Measurements from ENCODE around the gene FAM216B. TPM values are rescaled to one million over a fixed set of nuclear protein-coding genes. Genes with fewer than 3 reads are reported as not detected.

The FAM216B gene
- total RNA-seq, 1 experiment from 2014 or later = not detected

DNA sequence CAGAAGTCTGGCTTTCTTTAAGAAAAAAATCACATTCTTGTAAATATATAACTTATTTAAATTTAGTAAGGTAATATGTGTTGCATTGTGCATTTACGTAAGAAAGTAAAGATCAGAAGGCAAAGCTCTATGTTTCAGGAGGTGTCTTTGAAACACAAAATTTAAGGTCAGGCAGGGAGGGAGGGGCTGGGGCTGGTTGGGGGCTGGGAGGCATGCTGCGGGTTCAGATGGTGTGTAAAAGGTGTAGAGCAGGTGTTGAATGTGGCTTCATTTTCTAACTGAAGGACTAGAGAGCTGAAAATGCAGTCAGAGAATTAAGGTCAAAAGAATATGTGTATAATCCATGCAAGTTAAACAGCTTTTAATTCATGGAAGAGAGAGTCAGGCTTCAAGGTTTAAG lies 14.3 kb downstream of the FAM216B start:
- TF ChIP-seq, protein P1, sequence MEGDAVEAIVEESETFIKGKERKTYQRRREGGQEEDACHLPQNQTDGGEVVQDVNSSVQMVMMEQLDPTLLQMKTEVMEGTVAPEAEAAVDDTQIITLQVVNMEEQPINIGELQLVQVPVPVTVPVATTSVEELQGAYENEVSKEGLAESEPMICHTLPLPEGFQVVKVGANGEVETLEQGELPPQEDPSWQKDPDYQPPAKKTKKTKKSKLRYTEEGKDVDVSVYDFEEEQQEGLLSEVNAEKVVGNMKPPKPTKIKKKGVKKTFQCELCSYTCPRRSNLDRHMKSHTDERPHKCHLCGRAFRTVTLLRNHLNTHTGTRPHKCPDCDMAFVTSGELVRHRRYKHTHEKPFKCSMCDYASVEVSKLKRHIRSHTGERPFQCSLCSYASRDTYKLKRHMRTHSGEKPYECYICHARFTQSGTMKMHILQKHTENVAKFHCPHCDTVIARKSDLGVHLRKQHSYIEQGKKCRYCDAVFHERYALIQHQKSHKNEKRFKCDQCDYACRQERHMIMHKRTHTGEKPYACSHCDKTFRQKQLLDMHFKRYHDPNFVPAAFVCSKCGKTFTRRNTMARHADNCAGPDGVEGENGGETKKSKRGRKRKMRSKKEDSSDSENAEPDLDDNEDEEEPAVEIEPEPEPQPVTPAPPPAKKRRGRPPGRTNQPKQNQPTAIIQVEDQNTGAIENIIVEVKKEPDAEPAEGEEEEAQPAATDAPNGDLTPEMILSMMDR (IDR thresholded peaks at IDR 0.05; ENCODE audit: insufficient read depth in 1 of 2, low read depth in 1 of 2, low read length in 1 of 2, severe bottlenecking in 1 of 2, unreplicated experiment in 1 of 2) = no peak
- no peak overlapping the region for H3K4me3 ChIP-seq (ENCODE audit: low read depth, low read length)
- Mint-ChIP-seq H3K9me3 (ENCODE audit: unreplicated experiment) (no peaks in the 10 kb centered on the region), H3K27me3 (ENCODE audit: insufficient read depth, unreplicated experiment) (peaks cover 19% of the 10 kb centered on the region), H3K4me3 (ENCODE audit: unreplicated experiment) (no peak overlapping the region), H3K4me1 (ENCODE audit: low read depth, unreplicated experiment) (no peaks in the 10 kb centered on the region), H3K36me3 (ENCODE audit: insufficient read depth, unreplicated experiment) (no peaks in the 10 kb centered on the region), H3K27ac (ENCODE audit: unreplicated experiment) (no peak overlapping the region)
- H3K36me3 ChIP-seq (ENCODE audit: control insufficient read depth, insufficient read depth, low read length) = no peaks in the 10 kb centered on the region
- H3K27me3 ChIP-seq (replicated peaks; ENCODE audit: control insufficient read depth, insufficient read depth, low read length) = no peaks in the 10 kb centered on the region
- intact Hi-C loops (cut with micrococcal nuclease; ENCODE audit: unreplicated experiment) = no loop called here
- H3K9me3 ChIP-seq = no peaks in the 10 kb centered on the region
- no TSS peak for BruUV-seq (replicated peaks)
- H3K4me1 ChIP-seq = no peaks in the 10 kb centered on the region
- DNase-seq = no peak
- CTCF ChIA-PET = no interaction called here
- POLR2A ChIA-PET = no interaction called here

DNA sequence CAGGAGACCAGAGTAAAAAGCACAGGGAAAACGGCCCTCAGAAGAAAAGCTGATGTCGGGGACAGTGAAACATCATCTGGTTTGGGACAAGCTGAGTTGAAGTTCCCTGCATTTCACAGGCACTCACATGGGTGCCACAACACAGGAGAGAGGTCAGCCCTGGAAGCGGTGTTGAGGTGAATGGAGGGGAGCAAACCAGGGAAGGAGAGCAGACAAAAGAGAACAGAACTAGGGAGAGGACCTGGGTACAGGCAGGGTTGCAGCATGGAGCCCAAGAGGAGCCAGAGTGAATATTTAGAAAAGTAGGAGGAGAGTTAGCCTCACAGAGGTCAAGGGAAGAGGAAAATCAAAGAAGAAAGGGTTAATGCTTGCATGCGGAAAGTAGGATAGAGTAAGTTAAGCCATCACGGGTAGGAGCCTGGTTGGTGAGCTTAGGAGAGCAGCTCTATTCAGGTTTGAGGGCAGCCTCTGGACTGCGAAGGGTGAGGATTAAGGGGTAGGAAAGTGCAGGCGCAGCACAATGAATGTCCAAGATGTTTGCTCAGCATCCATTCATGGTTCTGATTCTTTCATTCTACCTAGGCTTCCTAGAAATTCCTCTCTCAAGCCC lies 15.5 kb downstream of the FAM216B start:
- Histone ChIP-seq H3K36me3 (ENCODE audit: control insufficient read depth, insufficient read depth, low read length) (no peaks in the 10 kb centered on the region), H3K4me1 (no peaks in the 10 kb centered on the region), H3K27me3 (replicated peaks; ENCODE audit: control insufficient read depth, insufficient read depth, low read length) (no peaks in the 10 kb centered on the region), H3K9me3 (no peaks in the 10 kb centered on the region), H3K4me3 (ENCODE audit: low read depth, low read length) (no peak overlapping the region)
- BruUV-seq (replicated peaks) = no TSS peak
- TF ChIP-seq, protein P1 (IDR thresholded peaks at IDR 0.05; ENCODE audit: insufficient read depth in 1 of 2, low read depth in 1 of 2, low read length in 1 of 2, severe bottlenecking in 1 of 2, unreplicated experiment in 1 of 2) = no peak
- Mint-ChIP-seq H3K4me1 (ENCODE audit: low read depth, unreplicated experiment) (no peaks in the 10 kb centered on the region), H3K27me3 (ENCODE audit: insufficient read depth, unreplicated experiment) (peaks cover 19% of the 10 kb centered on the region), H3K36me3 (ENCODE audit: insufficient read depth, unreplicated experiment) (no peaks in the 10 kb centered on the region), H3K4me3 (ENCODE audit: unreplicated experiment) (no peak overlapping the region), H3K9me3 (ENCODE audit: unreplicated experiment) (no peaks in the 10 kb centered on the region), H3K27ac (ENCODE audit: unreplicated experiment) (no peak overlapping the region)
- ChIA-PET POLR2A (no interaction called here), CTCF (no interaction called here)
- DNase-seq = no peak
- intact Hi-C loops (cut with micrococcal nuclease; ENCODE audit: unreplicated experiment) = no loop called here

DNA sequence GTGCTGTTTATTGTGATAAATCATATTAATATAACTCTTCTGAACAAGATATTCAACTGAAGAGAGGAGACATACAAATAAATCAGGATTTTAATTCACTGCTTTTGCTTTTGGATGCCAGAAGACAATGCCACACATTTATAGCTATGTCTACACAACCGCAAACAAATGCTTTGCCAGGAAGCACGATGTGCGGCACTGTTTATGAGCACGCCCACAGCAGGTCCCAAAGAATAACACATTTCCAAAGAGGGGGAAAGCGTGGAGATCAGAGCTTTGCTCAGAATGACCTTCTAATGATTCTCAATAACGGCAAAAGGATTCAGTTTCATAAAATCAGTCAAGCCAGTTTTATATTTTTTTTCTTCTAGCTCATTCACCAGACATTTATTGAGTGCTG lies 16.7 kb downstream of the FAM216B start:
- H3K27me3 Mint-ChIP-seq (ENCODE audit: insufficient read depth, unreplicated experiment) = peaks cover 19% of the 10 kb centered on the region
- Histone ChIP-seq H3K4me3 (ENCODE audit: low read depth, low read length) (no peak overlapping the region), H3K4me1 (no peaks in the 10 kb centered on the region), H3K27me3 (replicated peaks; ENCODE audit: control insufficient read depth, insufficient read depth, low read length) (no peaks in the 10 kb centered on the region), H3K36me3 (ENCODE audit: control insufficient read depth, insufficient read depth, low read length) (no peaks in the 10 kb centered on the region), H3K9me3 (no peaks in the 10 kb centered on the region)
- ChIA-PET CTCF (no interaction called here), POLR2A (no interaction called here)
- H3K9me3 Mint-ChIP-seq (ENCODE audit: unreplicated experiment) = no peaks in the 10 kb centered on the region
- intact Hi-C loops (cut with micrococcal nuclease; ENCODE audit: unreplicated experiment) = no loop called here
- no TSS peak for BruUV-seq (replicated peaks)
- H3K27ac Mint-ChIP-seq (ENCODE audit: unreplicated experiment) = no peak overlapping the region
- DNase-seq = no peak
- H3K4me3 Mint-ChIP-seq (ENCODE audit: unreplicated experiment) = no peak overlapping the region
- TF ChIP-seq, protein P1 (IDR thresholded peaks at IDR 0.05; ENCODE audit: insufficient read depth in 1 of 2, low read depth in 1 of 2, low read length in 1 of 2, severe bottlenecking in 1 of 2, unreplicated experiment in 1 of 2) = no peak
- no peaks in the 10 kb centered on the region for H3K36me3 Mint-ChIP-seq (ENCODE audit: insufficient read depth, unreplicated experiment)
- H3K4me1 Mint-ChIP-seq (ENCODE audit: low read depth, unreplicated experiment) = no peaks in the 10 kb centered on the region
